ENCODE data around the gene PCNA.

The PCNA gene

DNA sequence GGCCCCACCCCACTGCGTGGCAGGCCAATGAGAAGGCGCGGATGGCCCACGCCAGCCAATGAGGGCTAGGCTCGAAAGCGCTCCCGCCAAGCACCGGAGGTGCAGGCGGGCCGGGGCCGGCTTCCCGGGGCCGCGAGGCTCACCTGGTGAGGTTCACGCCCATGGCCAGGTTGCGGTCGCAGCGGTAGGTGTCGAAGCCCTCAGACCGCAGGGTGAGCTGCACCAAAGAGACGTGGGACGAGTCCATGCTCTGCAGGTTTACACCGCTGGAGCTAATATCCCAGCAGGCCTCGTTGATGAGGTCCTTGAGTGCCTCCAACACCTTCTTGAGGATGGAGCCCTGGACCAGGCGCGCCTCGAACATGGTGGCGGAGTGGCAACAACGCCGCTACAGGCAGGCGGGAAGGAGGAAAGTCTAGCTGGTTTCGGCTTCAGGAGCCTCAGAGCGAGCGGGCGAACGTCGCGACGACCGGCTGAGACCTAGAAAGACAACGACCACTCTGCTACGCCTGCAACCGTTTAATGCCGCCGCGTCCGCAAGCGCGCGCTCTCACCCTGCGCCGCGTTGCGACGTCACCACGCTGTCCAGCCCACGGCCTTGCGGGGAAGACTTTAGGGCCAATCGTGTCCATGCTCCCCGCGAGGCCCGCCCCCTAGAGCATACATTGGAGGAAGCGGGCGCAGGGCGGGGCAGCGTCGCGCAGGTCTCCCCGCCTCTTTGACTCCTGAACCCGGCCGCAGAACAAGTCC, at the start of gene PCNA:
TSS of gene PCNA (minus strand) at position 524 of the 750 bp plus-strand sequence. CDS start at position 364, 160 bp downstream.
- Histone ChIP-seq H3K27me3 (ENCODE audit: insufficient read depth, low read depth) (no peaks in the 10 kb centered on the region), H4K20me1 (ENCODE audit: insufficient read depth) (peaks cover 5% of the 10 kb centered on the region; the same call in 1 of the 2 replicates), H3K4me1 (ENCODE audit: low read depth, poor library complexity, severe bottlenecking) (peaks cover 34% of the 10 kb centered on the region), H3K79me2 (ENCODE audit: insufficient read depth, low read depth) (peaks cover 44% of the 10 kb centered on the region), H2AFZ (ENCODE audit: low read depth) (peak within 1 kb of the TSS; percentile 71), H3K4me3 (IDR thresholded peaks at IDR 0.05; ENCODE audit: insufficient read depth, low read depth, low read length) (peak within 1 kb of the TSS; percentile 27), H3K9ac (peak within 1 kb of the TSS; percentile 94), H3K4me2 (peak within 1 kb of the TSS; percentile 91), H3K36me3 (ENCODE audit: insufficient read depth) (peaks cover 10% of the 10 kb centered on the region), H3K27ac (peak within 1 kb of the TSS; percentile 94)
- TF ChIP-seq, protein P1, sequence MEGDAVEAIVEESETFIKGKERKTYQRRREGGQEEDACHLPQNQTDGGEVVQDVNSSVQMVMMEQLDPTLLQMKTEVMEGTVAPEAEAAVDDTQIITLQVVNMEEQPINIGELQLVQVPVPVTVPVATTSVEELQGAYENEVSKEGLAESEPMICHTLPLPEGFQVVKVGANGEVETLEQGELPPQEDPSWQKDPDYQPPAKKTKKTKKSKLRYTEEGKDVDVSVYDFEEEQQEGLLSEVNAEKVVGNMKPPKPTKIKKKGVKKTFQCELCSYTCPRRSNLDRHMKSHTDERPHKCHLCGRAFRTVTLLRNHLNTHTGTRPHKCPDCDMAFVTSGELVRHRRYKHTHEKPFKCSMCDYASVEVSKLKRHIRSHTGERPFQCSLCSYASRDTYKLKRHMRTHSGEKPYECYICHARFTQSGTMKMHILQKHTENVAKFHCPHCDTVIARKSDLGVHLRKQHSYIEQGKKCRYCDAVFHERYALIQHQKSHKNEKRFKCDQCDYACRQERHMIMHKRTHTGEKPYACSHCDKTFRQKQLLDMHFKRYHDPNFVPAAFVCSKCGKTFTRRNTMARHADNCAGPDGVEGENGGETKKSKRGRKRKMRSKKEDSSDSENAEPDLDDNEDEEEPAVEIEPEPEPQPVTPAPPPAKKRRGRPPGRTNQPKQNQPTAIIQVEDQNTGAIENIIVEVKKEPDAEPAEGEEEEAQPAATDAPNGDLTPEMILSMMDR (conservative IDR thresholded peaks at IDR 0.05; ENCODE audit: low read depth, low read length): no peak

DNA sequence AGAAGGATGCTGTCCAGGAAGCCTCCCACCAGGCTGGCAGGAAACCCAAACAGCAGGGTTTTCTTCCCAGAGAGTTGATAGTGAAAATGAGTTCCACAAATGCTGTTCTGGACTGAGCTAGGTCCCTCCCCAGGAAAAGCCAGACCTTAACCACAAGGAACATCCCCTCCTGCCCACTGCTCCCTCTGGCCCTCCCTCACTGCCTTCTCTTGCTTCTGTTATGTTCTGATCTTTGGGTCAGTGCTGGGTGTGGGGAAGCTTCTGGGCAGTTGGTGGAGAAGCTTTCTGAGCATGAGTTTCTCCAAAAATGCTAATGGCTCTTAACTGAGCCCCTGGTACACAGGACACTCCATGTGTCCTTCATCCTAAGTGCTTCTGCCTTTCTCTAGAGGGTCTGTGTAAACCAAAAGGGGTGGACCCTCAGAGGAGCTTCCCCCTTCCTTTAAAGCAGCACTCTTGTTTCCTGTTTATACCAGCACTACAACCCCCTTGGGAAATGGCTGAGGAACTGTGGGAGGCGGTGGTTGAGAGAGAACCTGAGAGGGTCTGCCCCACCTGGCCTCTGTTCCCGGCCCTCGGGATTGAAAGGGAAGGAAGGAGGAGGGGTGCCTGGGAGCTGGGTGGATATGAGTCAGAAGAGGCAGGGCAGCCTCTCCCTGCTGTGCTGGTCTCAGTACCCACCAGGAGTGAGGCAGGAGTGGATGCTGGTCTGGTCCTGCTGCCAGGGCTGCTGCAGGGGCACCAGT, 49.1 kb upstream of the PCNA start:
- H3K79me2 ChIP-seq (ENCODE audit: insufficient read depth, low read depth): no peaks in the 10 kb centered on the region
- no peak overlapping the region for H2AFZ ChIP-seq (ENCODE audit: low read depth)
- no peak overlapping the region for H3K4me3 ChIP-seq (IDR thresholded peaks at IDR 0.05; ENCODE audit: insufficient read depth, low read depth, low read length)
- no peaks in the 10 kb centered on the region for H4K20me1 ChIP-seq (ENCODE audit: insufficient read depth)
- no peaks in the 10 kb centered on the region for H3K4me1 ChIP-seq (ENCODE audit: low read depth, poor library complexity, severe bottlenecking)
- no peak overlapping the region for H3K9ac ChIP-seq
- H3K27ac ChIP-seq: no peak overlapping the region
- TF ChIP-seq, protein P1 (conservative IDR thresholded peaks at IDR 0.05; ENCODE audit: low read depth, low read length): no peak
- H3K36me3 ChIP-seq (ENCODE audit: insufficient read depth): no peaks in the 10 kb centered on the region
- no peak overlapping the region for H3K4me2 ChIP-seq
- H3K27me3 ChIP-seq (ENCODE audit: insufficient read depth, low read depth): no peaks in the 10 kb centered on the region

GRCh38 chr20:5164645-5165625, 45.2 kb upstream of the PCNA start:
- no peaks in the 10 kb centered on the region for H3K79me2 ChIP-seq (ENCODE audit: insufficient read depth, low read depth)
- peaks cover 8% of the 10 kb centered on the region for H3K4me1 ChIP-seq (ENCODE audit: low read depth, poor library complexity, severe bottlenecking)
- H3K27me3 ChIP-seq (ENCODE audit: insufficient read depth, low read depth): no peaks in the 10 kb centered on the region
- no peak overlapping the region for H3K9ac ChIP-seq
- no peaks in the 10 kb centered on the region for H4K20me1 ChIP-seq (ENCODE audit: insufficient read depth)
- H3K4me3 ChIP-seq (IDR thresholded peaks at IDR 0.05; ENCODE audit: insufficient read depth, low read depth, low read length): no peak overlapping the region
- no peak overlapping the region for H3K4me2 ChIP-seq
- no peak overlapping the region for H3K27ac ChIP-seq
- TF ChIP-seq, protein P1 (conservative IDR thresholded peaks at IDR 0.05; ENCODE audit: low read depth, low read length): no peak
- no peak overlapping the region for H2AFZ ChIP-seq (ENCODE audit: low read depth)
- H3K36me3 ChIP-seq (ENCODE audit: insufficient read depth): no peaks in the 10 kb centered on the region

DNA sequence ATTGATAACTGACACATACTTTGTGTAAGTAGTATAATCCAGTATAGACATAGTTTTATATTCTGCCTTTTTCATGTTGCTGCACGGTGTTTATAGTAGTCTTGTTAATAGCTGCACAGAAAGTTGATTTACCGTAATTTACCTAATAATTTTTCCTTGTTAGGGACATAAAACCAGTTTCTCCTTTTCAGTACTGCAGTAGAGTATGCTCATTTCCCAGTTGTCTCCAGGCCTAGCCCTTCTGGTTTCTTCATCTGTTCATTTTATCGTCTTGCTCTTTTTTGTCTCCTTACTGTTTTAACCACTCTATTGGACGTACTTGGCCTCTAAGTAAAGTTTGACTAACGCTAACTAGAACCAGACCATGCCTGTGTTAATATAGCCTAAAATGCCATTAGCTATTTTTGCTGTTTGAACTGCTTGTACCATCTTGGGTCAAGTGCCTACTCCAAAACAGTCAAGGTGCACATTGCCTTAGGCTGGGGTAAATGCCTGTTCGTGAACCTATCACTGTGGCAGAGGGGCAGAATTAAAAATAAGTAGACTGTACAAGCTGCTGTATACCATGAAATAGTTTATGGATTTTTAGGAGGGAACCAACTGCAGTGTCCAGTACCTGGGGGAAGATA, 41.9 kb upstream of the PCNA start:
- TF ChIP-seq, protein P1 (conservative IDR thresholded peaks at IDR 0.05; ENCODE audit: low read depth, low read length): no peak
- Histone ChIP-seq H3K27me3 (ENCODE audit: insufficient read depth, low read depth) (no peaks in the 10 kb centered on the region), H3K9ac (no peak overlapping the region), H3K4me3 (IDR thresholded peaks at IDR 0.05; ENCODE audit: insufficient read depth, low read depth, low read length) (no peak overlapping the region), H3K4me1 (ENCODE audit: low read depth, poor library complexity, severe bottlenecking) (peaks cover 8% of the 10 kb centered on the region), H4K20me1 (ENCODE audit: insufficient read depth) (no peaks in the 10 kb centered on the region), H3K36me3 (ENCODE audit: insufficient read depth) (no peaks in the 10 kb centered on the region), H2AFZ (ENCODE audit: low read depth) (no peak overlapping the region), H3K27ac (no peak overlapping the region), H3K79me2 (ENCODE audit: insufficient read depth, low read depth) (no peaks in the 10 kb centered on the region), H3K4me2 (no peak overlapping the region)

Measured in KMS-11 (cell line).